Natural killer cell (primary cell): ENCODE results near the gene EMSY. TPM values are rescaled to one million over a fixed set of nuclear protein-coding genes. Genes with fewer than 3 reads are reported as not detected.
"Not testable (repeated sequence)": the region's sequence is repeated elsewhere in the genome, so short reads cannot be mapped to it uniquely, and the experiment has no call there.

Experiments
- ATAC-seq, 3 donors: fragments of 150-1000 bp in 2 of 3; fragments of 200-7000 bp in 1 of 3; cut with Tn5 transposase; 1 replicate in 1 of 3; 2 replicates in 2 of 3; pipeline ENCODE4 v1.10.0; 2021; ENCODE audit warnings: mild to moderate bottlenecking in 2 of 3, moderate library complexity in 2 of 3
- DNase-seq, 2 donors: peaks; one replicate each; pipeline versions ENCODE4 v3.0.0 to v3.0.0-alpha.2; 2013 to 2021; ENCODE audit warnings: mixed read lengths in 1 of 2
- H3K27ac ChIP-seq: one replicate; pipeline ENCODE4 v1.5.1; 2013; ENCODE audit warnings: mild to moderate bottlenecking, low read length
- H3K27me3 ChIP-seq: one replicate; pipeline ENCODE4 v1.6.1; 2013; ENCODE audit warnings: low read length; ENCODE audit not compliant: control insufficient read depth, insufficient read depth
- H3K36me3 ChIP-seq: one replicate; pipeline ENCODE4 v1.6.1; 2013; ENCODE audit warnings: low read length; ENCODE audit not compliant: control insufficient read depth, insufficient read depth
- H3K4me1 ChIP-seq: one replicate; pipeline ENCODE4 v1.6.1; 2013; ENCODE audit warnings: low read length; ENCODE audit not compliant: control insufficient read depth, insufficient read depth
- H3K4me3 ChIP-seq: one replicate; pipeline ENCODE4 v1.5.1; 2013; ENCODE audit warnings: low read length
- H3K9me3 ChIP-seq: one replicate; pipeline ENCODE4 v1.6.1; 2013; ENCODE audit warnings: low read length; ENCODE audit not compliant: control insufficient read depth, insufficient read depth
- H3K27ac Mint-ChIP-seq, 2 donors: one replicate each; pipeline ENCODE4 v1.8.0; 2022; ENCODE audit warnings: mild to moderate bottlenecking in 2 of 2, mixed read lengths in 2 of 2, moderate library complexity in 1 of 2
- H3K27me3 Mint-ChIP-seq, 2 donors: one replicate each; pipeline ENCODE4 v1.8.0; 2022; ENCODE audit warnings: low read depth in 2 of 2, mixed read lengths in 2 of 2
- H3K36me3 Mint-ChIP-seq: one replicate; pipeline ENCODE4 v1.8.0; 2022; ENCODE audit warnings: mixed read lengths
- H3K4me1 Mint-ChIP-seq, 2 donors: one replicate each; pipeline ENCODE4 v1.8.0; 2022; ENCODE audit warnings: mixed read lengths in 2 of 2
- H3K4me3 Mint-ChIP-seq: one replicate; pipeline ENCODE4 v1.8.0; 2022; ENCODE audit warnings: mild to moderate bottlenecking, moderate library complexity, mixed read lengths
- H3K9me3 Mint-ChIP-seq, 2 donors: one replicate each; pipeline ENCODE4 v1.8.0; 2022; ENCODE audit warnings: mixed read lengths in 2 of 2
- WGBS: methylation state at CpG from one replicate; pipeline ENCODE4 v1.1.7; 2013; ENCODE audit warnings: missing lambda C conversion rate; ENCODE audit not compliant: insufficient coverage; 5-methylcytosine and 5-hydroxymethylcytosine counted together
- intact Hi-C: fragments of 100-400 bp; cut with micrococcal nuclease; formaldehyde crosslinking; loops from one replicate; pipeline ENCODE4 v1.14.2; 2022
- total RNA-seq, 4 donors: library from RNA; stranded (reverse); fragments of 120-200 nt in 1 of 4; gene quantifications; one replicate each; pipeline versions ENCODE4 v1.2.3 to v1.2.4, GENCODE V29; 2013 to 2022
- TF ChIP-seq, protein P1 (sequence below): fragments of 200-600 bp; IDR thresholded peaks from one replicate; pipeline ENCODE4 v1.8.0; 2022; ENCODE audit warnings: antibody characterized with exemption

Gene EMSY
- total RNA-seq, 3 donors from 2014 or later (not counting 1 experiment from before 2014, with no cell fraction given), result 36.0 to 43.8 (median 39.4) TPM

DNA sequence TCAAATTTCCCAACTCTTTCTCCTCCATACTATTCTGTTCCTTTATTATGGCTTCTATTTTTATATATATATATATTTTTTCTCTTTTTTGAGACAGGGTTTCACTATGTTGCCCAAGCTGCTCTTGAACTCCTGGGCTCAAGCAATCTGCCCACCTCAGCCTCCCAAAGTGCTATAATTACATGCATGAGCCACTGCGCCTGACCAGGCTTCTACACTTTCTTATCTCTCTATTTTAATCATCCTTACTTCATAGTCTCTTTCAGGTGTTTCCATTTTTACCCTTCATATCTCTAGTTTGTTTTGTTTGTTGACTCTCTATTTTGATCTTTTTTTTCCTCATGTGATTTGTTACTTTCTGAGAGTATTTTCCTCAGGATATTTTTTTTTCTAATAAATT is 43.9 kb upstream of the EMSY start:
- Histone ChIP-seq H3K9me3 (no peaks in the 10 kb centered on the region), H3K27ac (no peak overlapping the region), H3K4me1 (no peaks in the 10 kb centered on the region), H3K36me3 (no peaks in the 10 kb centered on the region), H3K27me3 (no peaks in the 10 kb centered on the region), H3K4me3 (no peak overlapping the region)
- no peak overlapping the region for H3K4me3 Mint-ChIP-seq
- 80% methylated on average over 1 of the region's 1 CpG for WGBS
- H3K27ac Mint-ChIP-seq, result no peak overlapping the region
- H3K27me3 Mint-ChIP-seq, result peaks cover 0 to 5% of the 10 kb centered on the region in 2 donors
- H3K4me1 Mint-ChIP-seq, result no peaks in the 10 kb centered on the region
- TF ChIP-seq, protein P1, sequence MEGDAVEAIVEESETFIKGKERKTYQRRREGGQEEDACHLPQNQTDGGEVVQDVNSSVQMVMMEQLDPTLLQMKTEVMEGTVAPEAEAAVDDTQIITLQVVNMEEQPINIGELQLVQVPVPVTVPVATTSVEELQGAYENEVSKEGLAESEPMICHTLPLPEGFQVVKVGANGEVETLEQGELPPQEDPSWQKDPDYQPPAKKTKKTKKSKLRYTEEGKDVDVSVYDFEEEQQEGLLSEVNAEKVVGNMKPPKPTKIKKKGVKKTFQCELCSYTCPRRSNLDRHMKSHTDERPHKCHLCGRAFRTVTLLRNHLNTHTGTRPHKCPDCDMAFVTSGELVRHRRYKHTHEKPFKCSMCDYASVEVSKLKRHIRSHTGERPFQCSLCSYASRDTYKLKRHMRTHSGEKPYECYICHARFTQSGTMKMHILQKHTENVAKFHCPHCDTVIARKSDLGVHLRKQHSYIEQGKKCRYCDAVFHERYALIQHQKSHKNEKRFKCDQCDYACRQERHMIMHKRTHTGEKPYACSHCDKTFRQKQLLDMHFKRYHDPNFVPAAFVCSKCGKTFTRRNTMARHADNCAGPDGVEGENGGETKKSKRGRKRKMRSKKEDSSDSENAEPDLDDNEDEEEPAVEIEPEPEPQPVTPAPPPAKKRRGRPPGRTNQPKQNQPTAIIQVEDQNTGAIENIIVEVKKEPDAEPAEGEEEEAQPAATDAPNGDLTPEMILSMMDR, result no peak
- DNase-seq, result no peak
- ATAC-seq, result no peak
- intact Hi-C loops, result no loop called here
- no peaks in the 10 kb centered on the region for H3K36me3 Mint-ChIP-seq
- H3K9me3 Mint-ChIP-seq, result no peaks in the 10 kb centered on the region

GRCh38 chr11:76401484-76401883 is 43.3 kb upstream of the EMSY start:
- H3K27me3 ChIP-seq, H3K4me3 Mint-ChIP-seq, H3K27ac ChIP-seq, H3K9me3 Mint-ChIP-seq, H3K4me1 Mint-ChIP-seq, H3K36me3 ChIP-seq, H3K36me3 Mint-ChIP-seq, H3K4me1 ChIP-seq, H3K9me3 ChIP-seq, DNase-seq, ATAC-seq, H3K27me3 Mint-ChIP-seq, H3K4me3 ChIP-seq, H3K27ac Mint-ChIP-seq, intact Hi-C loops: not testable (repeated sequence)
- WGBS, result 94% methylated on average over 7 of the region's 8 CpGs

DNA sequence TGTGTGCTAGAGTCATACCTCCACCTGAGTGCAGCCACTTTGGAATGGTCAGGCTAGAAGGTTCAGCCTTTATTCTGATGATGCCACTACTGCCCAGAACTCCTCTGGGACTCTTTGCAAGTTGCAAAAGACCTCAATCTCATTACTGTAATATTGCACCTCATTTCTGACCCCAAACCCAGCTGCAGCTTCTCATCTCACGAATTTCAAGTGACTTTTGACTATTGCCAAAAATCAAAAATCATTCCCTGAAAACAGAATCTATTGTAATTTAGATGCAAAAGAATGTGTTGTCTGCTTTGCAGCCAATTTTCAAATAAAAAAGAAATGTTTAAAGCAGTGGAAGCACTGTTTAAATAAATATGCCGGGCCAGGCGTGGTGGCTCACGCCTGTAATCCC is 38.5 kb upstream of the EMSY start:
- Histone ChIP-seq H3K27ac (no peak overlapping the region), H3K27me3 (no peaks in the 10 kb centered on the region), H3K36me3 (no peaks in the 10 kb centered on the region), H3K9me3 (no peaks in the 10 kb centered on the region), H3K4me1 (no peaks in the 10 kb centered on the region), H3K4me3 (no peak overlapping the region)
- intact Hi-C loops, result no loop called here
- no peak overlapping the region for H3K4me3 Mint-ChIP-seq
- ATAC-seq (no peak), DNase-seq (no peak)
- H3K9me3 Mint-ChIP-seq, result no peaks in the 10 kb centered on the region
- WGBS, result 95% methylated on average over 3 of the region's 4 CpGs
- peaks cover 0 to 7% of the 10 kb centered on the region in 2 donors for H3K27me3 Mint-ChIP-seq
- H3K36me3 Mint-ChIP-seq, result no peaks in the 10 kb centered on the region
- no peaks in the 10 kb centered on the region for H3K4me1 Mint-ChIP-seq
- TF ChIP-seq, protein P1, result no peak
- H3K27ac Mint-ChIP-seq, result no peak overlapping the region

DNA sequence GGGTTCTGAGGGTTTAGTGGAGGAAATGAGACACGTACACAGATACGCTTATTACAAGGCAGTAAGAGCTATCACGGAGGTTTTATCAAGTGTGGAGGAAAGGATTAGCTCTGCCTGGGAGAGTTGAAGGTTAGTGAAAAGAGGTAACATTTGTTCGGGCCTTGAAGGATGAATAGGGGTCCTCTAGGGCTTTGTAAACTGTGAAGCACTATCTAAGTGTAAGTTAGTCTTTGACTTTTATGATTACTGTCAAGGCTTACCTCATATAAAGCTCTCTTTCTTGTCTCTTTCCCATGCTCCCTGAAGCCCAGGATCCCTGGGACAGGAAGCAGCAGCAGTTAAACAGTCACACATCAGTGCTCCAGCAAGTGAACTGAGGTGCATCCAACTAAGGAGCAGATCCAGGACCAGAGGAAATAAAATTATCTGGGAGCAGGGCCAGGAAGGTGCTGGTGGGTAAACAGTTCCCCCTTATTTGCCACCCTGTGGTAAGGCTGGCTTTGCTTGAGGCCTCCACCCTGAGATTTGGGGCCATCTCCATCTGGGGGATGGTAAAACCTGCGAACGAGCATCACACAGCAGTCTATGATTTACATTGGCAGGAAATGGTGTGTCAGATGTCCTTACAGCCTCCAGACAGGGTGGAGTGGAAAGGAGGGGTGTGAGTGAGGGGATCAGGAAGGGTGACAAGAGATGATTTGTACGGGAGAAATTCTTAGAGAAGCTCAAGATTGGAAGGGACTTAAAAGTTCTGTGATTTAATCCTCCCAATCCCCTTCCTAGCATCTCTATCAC is 36.5 kb upstream of the EMSY start:
- Histone ChIP-seq H3K27ac (no peak overlapping the region), H3K27me3 (no peaks in the 10 kb centered on the region), H3K9me3 (no peaks in the 10 kb centered on the region), H3K36me3 (no peaks in the 10 kb centered on the region), H3K4me3 (no peak overlapping the region), H3K4me1 (no peaks in the 10 kb centered on the region)
- no peak overlapping the region for H3K27ac Mint-ChIP-seq
- ATAC-seq (no peak), DNase-seq (no peak)
- intact Hi-C loops, result no loop called here
- WGBS, result 56% methylated on average over 6 of the region's 7 CpGs
- H3K4me1 Mint-ChIP-seq, result no peaks in the 10 kb centered on the region
- H3K36me3 Mint-ChIP-seq, result no peaks in the 10 kb centered on the region
- peaks cover 5 to 12% of the 10 kb centered on the region in 2 donors for H3K27me3 Mint-ChIP-seq
- TF ChIP-seq, protein P1, result no peak
- no peaks in the 10 kb centered on the region for H3K9me3 Mint-ChIP-seq
- no peak overlapping the region for H3K4me3 Mint-ChIP-seq
